HEK293 (cell line): ENCODE measurements around the gene ZNF618.

ENCODE experiments used
- CTCF ChIA-PET: fragments of 350-600 bp; formaldehyde crosslinking; extraction: SDS; loops from one replicate; lab custom pipeline; 2021; ENCODE audit warnings: antibody characterized with exemption; lab: Yijun Ruan, JAX
- POLR2A ChIA-PET: fragments of 300-600 bp; formaldehyde crosslinking; extraction: SDS; loops from one replicate; lab custom pipeline; 2020; ENCODE audit warnings: antibody characterized with exemption, inconsistent platforms; lab: Yijun Ruan, JAX
- H3K27ac ChIP-seq: fragments of 200-500 bp; sonication (Bioruptor generic); 2 replicates; pipeline ENCODE4 v1.5.1; 2014; ENCODE audit warnings: low read depth, low read length, control low read depth, inconsistent platforms; ENCODE audit errors: extremely low read depth
- H3K36me3 ChIP-seq, 2 experiments: fragments of 200-500 bp in 1 of 2; sonication (Bioruptor generic) in 1 of 2; 1 replicate in 1 of 2; 2 replicates in 1 of 2; pipeline ENCODE4 v1.5.1; 2014 to 2017; ENCODE audit warnings: inconsistent platforms in 2 of 2, low read length in 2 of 2; ENCODE audit not compliant: control insufficient read depth in 2 of 2, insufficient read depth in 1 of 2
- H3K4me1 ChIP-seq: fragments of 200-500 bp; sonication (Bioruptor generic); 2 replicates; pipeline ENCODE4 v1.5.1; 2014; ENCODE audit warnings: mild to moderate bottlenecking, low read length, inconsistent platforms; ENCODE audit not compliant: control insufficient read depth, insufficient read depth
- H3K4me3 ChIP-seq: 2 replicates; pipeline ENCODE4 v1.5.1; 2011; ENCODE audit warnings: low read depth, mild to moderate bottlenecking, control low read depth, low read length, moderate library complexity
- H3K9me3 ChIP-seq: fragments of 200-500 bp; sonication (Bioruptor generic); 2 replicates; pipeline ENCODE4 v1.5.1; 2014; ENCODE audit warnings: low read depth, low read length, inconsistent platforms; ENCODE audit not compliant: control insufficient read depth, insufficient read depth
- ZFP3 ChIP-seq: fragments of 450-650 bp; formaldehyde crosslinking; IDR thresholded peaks from 2 replicates; pipeline ENCODE4 v1.5.1; 2016; ENCODE audit warnings: low read depth, missing biosample characterization, missing genetic modification characterization
- ZNF214 ChIP-seq: fragments of 450-650 bp; formaldehyde crosslinking; IDR thresholded peaks from 2 replicates; pipeline ENCODE4 v1.5.1; 2017; ENCODE audit warnings: missing biosample characterization, mild to moderate bottlenecking, missing genetic modification characterization, borderline replicate concordance
- ZNF302 ChIP-seq: fragments of 450-650 bp; formaldehyde crosslinking; IDR thresholded peaks from 2 replicates; pipeline ENCODE4 v1.5.1; 2016; ENCODE audit warnings: missing biosample characterization, missing genetic modification characterization, low read depth
- ZNF501 ChIP-seq: fragments of 450-650 bp; formaldehyde crosslinking; IDR thresholded peaks from 2 replicates; pipeline ENCODE4 v1.5.1; 2016; ENCODE audit warnings: missing biosample characterization, missing genetic modification characterization
- ZNF624 ChIP-seq: fragments of 450-650 bp; formaldehyde crosslinking; IDR thresholded peaks from 2 replicates; pipeline ENCODE4 v1.5.1; 2017; ENCODE audit warnings: missing biosample characterization, missing genetic modification characterization
- ZNF654 ChIP-seq: fragments of 450-650 bp; formaldehyde crosslinking; IDR thresholded peaks from 2 replicates; pipeline ENCODE4 v1.5.1; 2016; ENCODE audit warnings: low read depth, missing biosample characterization, missing genetic modification characterization
- TF ChIP-seq, protein P1 (sequence below): fragments of 450-650 bp; formaldehyde crosslinking; IDR thresholded peaks from 2 replicates; pipeline ENCODE4 v1.5.1; 2016; ENCODE audit warnings: missing biosample characterization, missing genetic modification characterization
- TF ChIP-seq, protein P2 (sequence below): fragments of 450-650 bp; formaldehyde crosslinking; IDR thresholded peaks from 2 replicates; pipeline ENCODE4 v1.5.1; 2017; ENCODE audit warnings: missing biosample characterization, missing genetic modification characterization
- TF ChIP-seq, protein P3 (sequence below): fragments of 450-650 bp; formaldehyde crosslinking; IDR thresholded peaks from 2 replicates; pipeline ENCODE4 v1.5.1; 2017; ENCODE audit warnings: missing biosample characterization, missing genetic modification characterization
- TF ChIP-seq, protein P4 (sequence below): fragments of 450-650 bp; formaldehyde crosslinking; IDR thresholded peaks from 2 replicates; pipeline ENCODE4 v1.5.1; 2016; ENCODE audit warnings: missing biosample characterization, missing genetic modification characterization
- TF ChIP-seq, protein P5 (sequence below): fragments of 450-650 bp; formaldehyde crosslinking; conservative IDR thresholded peaks from 2 replicates; pipeline ENCODE4 v1.5.1; 2016; ENCODE audit warnings: low read depth, missing biosample characterization, missing genetic modification characterization
- TF ChIP-seq, protein P6 (sequence below): fragments of 450-650 bp; formaldehyde crosslinking; IDR thresholded peaks from 2 replicates; pipeline ENCODE4 v1.5.1; 2016; ENCODE audit warnings: missing biosample characterization, missing genetic modification characterization

The ZNF618 gene

DNA sequence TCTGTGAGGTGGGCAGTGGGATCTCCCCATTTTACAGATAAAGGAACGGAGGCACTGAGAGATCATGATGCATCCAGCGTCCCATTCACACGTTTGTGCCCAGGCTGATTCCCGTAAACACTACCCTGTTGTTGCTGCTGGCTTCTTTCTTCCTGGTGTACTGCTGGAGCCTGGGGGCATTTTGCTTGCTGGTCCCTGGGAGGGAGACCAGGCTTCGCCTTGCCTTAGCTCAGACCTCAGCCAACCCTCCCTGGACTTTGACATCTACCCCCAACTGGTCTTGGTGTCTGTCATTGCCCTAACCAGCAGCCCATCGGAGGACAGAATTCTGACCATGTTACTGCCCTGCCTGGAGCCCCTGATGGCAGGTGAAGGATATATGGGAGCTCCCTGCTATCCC, 82.4 kb downstream of the ZNF618 start:
- ChIA-PET CTCF (interaction anchor here (1.3 kb wide), 1 partner anchor 87 kb away, joined by 3 read pairs; no protein-coding TSS in a partner anchor), POLR2A (no interaction called here)
- no peak overlapping the region for H3K4me3 ChIP-seq
- no peaks in the 10 kb centered on the region for H3K9me3 ChIP-seq
- H3K27ac ChIP-seq: no peak overlapping the region
- TF ChIP-seq, protein P1, sequence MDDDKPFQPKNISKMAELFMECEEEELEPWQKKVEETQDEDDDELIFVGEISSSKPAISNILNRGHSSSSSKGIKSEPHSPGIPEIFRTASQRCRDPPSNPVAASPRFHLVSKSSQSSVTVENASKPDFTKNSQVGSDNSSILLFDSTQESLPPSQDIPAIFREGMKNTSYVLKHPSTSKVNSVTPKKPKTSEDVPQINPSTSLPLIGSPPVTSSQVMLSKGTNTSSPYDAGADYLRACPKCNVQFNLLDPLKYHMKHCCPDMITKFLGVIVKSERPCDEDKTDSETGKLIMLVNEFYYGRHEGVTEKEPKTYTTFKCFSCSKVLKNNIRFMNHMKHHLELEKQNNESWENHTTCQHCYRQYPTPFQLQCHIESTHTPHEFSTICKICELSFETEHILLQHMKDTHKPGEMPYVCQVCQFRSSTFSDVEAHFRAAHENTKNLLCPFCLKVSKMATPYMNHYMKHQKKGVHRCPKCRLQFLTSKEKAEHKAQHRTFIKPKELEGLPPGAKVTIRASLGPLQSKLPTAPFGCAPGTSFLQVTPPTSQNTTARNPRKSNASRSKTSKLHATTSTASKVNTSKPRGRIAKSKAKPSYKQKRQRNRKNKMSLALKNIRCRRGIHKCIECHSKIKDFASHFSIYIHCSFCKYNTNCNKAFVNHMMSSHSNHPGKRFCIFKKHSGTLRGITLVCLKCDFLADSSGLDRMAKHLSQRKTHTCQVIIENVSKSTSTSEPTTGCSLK (tag by site-specific recombination): no peak
- TF ChIP-seq, protein P2, sequence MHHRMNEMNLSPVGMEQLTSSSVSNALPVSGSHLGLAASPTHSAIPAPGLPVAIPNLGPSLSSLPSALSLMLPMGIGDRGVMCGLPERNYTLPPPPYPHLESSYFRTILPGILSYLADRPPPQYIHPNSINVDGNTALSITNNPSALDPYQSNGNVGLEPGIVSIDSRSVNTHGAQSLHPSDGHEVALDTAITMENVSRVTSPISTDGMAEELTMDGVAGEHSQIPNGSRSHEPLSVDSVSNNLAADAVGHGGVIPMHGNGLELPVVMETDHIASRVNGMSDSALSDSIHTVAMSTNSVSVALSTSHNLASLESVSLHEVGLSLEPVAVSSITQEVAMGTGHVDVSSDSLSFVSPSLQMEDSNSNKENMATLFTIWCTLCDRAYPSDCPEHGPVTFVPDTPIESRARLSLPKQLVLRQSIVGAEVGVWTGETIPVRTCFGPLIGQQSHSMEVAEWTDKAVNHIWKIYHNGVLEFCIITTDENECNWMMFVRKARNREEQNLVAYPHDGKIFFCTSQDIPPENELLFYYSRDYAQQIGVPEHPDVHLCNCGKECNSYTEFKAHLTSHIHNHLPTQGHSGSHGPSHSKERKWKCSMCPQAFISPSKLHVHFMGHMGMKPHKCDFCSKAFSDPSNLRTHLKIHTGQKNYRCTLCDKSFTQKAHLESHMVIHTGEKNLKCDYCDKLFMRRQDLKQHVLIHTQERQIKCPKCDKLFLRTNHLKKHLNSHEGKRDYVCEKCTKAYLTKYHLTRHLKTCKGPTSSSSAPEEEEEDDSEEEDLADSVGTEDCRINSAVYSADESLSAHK (tag by site-specific recombination): no peak
- TF ChIP-seq ZNF654 (no peak), ZNF214 (tag by site-specific recombination) (no peak), ZNF624 (tag by site-specific recombination) (no peak), ZFP3 (tag by site-specific recombination) (no peak), ZNF302 (tag by site-specific recombination) (no peak)
- TF ChIP-seq, protein P3, sequence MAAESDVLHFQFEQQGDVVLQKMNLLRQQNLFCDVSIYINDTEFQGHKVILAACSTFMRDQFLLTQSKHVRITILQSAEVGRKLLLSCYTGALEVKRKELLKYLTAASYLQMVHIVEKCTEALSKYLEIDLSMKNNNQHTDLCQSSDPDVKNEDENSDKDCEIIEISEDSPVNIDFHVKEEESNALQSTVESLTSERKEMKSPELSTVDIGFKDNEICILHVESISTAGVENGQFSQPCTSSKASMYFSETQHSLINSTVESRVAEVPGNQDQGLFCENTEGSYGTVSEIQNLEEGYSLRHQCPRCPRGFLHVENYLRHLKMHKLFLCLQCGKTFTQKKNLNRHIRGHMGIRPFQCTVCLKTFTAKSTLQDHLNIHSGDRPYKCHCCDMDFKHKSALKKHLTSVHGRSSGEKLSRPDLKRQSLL (tag by site-specific recombination): no peak
- TF ChIP-seq, protein P4, sequence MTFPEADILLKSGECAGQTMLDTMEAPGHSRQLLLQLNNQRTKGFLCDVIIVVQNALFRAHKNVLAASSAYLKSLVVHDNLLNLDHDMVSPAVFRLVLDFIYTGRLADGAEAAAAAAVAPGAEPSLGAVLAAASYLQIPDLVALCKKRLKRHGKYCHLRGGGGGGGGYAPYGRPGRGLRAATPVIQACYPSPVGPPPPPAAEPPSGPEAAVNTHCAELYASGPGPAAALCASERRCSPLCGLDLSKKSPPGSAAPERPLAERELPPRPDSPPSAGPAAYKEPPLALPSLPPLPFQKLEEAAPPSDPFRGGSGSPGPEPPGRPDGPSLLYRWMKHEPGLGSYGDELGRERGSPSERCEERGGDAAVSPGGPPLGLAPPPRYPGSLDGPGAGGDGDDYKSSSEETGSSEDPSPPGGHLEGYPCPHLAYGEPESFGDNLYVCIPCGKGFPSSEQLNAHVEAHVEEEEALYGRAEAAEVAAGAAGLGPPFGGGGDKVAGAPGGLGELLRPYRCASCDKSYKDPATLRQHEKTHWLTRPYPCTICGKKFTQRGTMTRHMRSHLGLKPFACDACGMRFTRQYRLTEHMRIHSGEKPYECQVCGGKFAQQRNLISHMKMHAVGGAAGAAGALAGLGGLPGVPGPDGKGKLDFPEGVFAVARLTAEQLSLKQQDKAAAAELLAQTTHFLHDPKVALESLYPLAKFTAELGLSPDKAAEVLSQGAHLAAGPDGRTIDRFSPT (tag by site-specific recombination): no peak
- TF ChIP-seq, protein P5, sequence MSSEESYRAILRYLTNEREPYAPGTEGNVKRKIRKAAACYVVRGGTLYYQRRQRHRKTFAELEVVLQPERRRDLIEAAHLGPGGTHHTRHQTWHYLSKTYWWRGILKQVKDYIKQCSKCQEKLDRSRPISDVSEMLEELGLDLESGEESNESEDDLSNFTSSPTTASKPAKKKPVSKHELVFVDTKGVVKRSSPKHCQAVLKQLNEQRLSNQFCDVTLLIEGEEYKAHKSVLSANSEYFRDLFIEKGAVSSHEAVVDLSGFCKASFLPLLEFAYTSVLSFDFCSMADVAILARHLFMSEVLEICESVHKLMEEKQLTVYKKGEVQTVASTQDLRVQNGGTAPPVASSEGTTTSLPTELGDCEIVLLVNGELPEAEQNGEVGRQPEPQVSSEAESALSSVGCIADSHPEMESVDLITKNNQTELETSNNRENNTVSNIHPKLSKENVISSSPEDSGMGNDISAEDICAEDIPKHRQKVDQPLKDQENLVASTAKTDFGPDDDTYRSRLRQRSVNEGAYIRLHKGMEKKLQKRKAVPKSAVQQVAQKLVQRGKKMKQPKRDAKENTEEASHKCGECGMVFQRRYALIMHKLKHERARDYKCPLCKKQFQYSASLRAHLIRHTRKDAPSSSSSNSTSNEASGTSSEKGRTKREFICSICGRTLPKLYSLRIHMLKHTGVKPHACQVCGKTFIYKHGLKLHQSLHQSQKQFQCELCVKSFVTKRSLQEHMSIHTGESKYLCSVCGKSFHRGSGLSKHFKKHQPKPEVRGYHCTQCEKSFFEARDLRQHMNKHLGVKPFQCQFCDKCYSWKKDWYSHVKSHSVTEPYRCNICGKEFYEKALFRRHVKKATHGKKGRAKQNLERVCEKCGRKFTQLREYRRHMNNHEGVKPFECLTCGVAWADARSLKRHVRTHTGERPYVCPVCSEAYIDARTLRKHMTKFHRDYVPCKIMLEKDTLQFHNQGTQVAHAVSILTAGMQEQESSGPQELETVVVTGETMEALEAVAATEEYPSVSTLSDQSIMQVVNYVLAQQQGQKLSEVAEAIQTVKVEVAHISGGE (tag by site-specific recombination): no peak
- TF ChIP-seq, all 188 proteins: peak for 0
- H3K4me1 ChIP-seq: no peaks in the 10 kb centered on the region; the same call in 1 of the 2 replicates
- H3K36me3 ChIP-seq: no peaks in the 10 kb centered on the region

DNA sequence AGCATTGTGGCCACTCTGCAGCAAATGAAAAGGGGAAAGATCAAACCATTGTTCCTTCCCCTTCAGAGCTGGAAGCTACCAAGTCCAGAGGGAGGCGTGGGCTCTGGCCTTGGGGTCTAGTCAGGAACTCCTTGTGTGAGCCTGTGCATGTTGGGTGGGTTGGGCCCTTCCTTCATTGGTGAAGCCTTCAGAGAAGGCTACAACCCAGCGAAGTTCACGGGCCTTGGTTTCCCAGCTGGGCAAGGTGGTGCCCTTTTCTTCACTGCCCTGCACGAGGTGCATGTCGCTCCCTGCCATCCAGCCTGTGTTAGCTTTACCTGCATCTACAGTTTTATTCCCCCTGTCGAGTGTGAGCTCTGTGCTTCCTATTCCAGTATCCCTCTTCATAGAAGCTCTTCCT, 84.7 kb downstream of the ZNF618 start:
- Histone ChIP-seq H3K4me1 (no peaks in the 10 kb centered on the region; the same call in 1 of the 2 replicates), H3K27ac (no peak overlapping the region), H3K36me3 (no peaks in the 10 kb centered on the region), H3K4me3 (no peak overlapping the region), H3K9me3 (no peaks in the 10 kb centered on the region)
- ChIA-PET CTCF (interaction anchor here (0.7 kb wide), 1 partner anchor 122 kb away, joined by 3 read pairs; no protein-coding TSS in a partner anchor), POLR2A (no interaction called here)
- TF ChIP-seq ZNF501 (tag by site-specific recombination): no peak
- TF ChIP-seq, protein P6, sequence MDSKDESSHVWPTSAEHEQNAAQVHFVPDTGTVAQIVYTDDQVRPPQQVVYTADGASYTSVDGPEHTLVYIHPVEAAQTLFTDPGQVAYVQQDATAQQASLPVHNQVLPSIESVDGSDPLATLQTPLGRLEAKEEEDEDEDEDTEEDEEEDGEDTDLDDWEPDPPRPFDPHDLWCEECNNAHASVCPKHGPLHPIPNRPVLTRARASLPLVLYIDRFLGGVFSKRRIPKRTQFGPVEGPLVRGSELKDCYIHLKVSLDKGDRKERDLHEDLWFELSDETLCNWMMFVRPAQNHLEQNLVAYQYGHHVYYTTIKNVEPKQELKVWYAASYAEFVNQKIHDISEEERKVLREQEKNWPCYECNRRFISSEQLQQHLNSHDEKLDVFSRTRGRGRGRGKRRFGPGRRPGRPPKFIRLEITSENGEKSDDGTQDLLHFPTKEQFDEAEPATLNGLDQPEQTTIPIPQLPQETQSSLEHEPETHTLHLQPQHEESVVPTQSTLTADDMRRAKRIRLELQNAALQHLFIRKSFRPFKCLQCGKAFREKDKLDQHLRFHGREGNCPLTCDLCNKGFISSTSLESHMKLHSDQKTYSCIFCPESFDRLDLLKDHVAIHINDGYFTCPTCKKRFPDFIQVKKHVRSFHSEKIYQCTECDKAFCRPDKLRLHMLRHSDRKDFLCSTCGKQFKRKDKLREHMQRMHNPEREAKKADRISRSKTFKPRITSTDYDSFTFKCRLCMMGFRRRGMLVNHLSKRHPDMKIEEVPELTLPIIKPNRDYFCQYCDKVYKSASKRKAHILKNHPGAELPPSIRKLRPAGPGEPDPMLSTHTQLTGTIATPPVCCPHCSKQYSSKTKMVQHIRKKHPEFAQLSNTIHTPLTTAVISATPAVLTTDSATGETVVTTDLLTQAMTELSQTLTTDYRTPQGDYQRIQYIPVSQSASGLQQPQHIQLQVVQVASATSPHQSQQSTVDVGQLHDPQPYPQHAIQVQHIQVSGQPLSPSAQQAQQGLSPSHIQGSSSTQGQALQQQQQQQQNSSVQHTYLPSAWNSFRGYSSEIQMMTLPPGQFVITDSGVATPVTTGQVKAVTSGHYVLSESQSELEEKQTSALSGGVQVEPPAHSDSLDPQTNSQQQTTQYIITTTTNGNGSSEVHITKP (tag by site-specific recombination): peak; percentile 46
